HG03442 (cell line): Measurements from ENCODE around the gene PRSS1.
"Not testable (repeated sequence)": the region's sequence is repeated elsewhere in the genome, so short reads cannot be mapped to it uniquely, and the experiment has no call there.

Experiments used
- ATAC-seq: cut with Tn5 transposase; IDR thresholded peaks from one replicate; pipeline ENCODE4 v1.9.1; 2021; ENCODE audit warnings: mild to moderate bottlenecking, moderate library complexity; ENCODE audit not compliant: unreplicated experiment

PRSS1 gene

GRCh38 chr7:142772051-142772450, 22.8 kb downstream of the PRSS1 start:
- no peak for ATAC-seq

- no peak for ATAC-seq
These were observed 23.4 kb downstream of the PRSS1 start for GRCh38 chr7:142772673-142773072.

- ATAC-seq, result no peak
These were observed 24.0 kb downstream of the PRSS1 start for GRCh38 chr7:142773230-142773629.

DNA sequence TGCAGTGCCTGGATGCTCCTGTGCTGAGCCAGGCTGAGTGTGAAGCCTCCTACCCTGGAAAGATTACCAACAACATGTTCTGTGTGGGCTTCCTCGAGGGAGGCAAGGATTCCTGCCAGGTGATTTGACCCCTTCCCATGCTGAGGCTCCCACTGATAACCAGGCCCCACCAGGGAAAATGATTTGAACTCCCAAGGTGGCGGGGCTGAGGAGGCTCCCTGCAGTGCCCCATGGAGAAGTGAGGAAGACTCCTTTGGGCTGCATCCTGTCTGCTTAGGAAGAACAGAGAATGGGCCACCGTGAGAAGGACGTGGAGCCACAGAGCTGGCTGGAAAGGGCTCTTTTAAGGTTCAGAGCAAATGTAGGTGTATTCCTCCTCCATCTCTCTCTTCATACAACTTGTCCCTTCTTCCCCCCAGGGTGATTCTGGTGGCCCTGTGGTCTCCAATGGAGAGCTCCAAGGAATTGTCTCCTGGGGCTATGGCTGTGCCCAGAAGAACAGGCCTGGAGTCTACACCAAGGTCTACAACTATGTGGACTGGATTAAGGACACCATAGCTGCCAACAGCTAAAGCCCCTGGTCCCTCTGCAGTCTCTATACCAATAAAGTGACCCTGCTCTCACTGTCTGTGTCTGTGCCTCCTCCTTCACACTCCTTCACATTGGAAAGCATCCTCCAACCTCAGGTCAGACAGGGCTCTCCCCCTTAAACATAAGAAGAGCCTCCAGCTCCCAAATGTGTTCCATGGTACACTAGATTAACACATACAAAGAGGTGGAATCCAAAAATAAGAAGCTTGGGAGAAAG, 24.9 kb downstream of the PRSS1 start:
- ATAC-seq, result no peak

DNA sequence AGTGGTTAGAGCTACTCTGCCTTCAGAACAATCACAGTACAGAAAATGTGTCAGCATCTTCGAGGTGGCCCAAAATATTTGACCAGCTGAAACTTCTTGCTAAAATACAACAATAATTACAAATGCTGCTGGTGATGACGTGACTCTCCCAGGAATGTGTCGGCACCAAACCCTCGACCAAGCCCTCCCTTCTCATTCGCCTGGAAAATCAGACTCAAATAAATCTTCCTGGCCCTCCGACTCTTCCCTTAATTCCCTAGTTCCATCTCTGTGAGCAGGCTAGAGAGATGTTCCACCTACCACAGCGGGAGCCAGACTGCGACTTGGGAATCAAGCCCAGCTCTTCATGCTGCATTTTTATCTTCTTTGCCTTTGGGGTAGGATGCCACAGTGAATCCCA, 25.6 kb downstream of the PRSS1 start:
- ATAC-seq, result no peak

GRCh38 chr7:142775351-142776115, 26.3 kb downstream of the PRSS1 start:
- ATAC-seq, result not testable (repeated sequence)

DNA sequence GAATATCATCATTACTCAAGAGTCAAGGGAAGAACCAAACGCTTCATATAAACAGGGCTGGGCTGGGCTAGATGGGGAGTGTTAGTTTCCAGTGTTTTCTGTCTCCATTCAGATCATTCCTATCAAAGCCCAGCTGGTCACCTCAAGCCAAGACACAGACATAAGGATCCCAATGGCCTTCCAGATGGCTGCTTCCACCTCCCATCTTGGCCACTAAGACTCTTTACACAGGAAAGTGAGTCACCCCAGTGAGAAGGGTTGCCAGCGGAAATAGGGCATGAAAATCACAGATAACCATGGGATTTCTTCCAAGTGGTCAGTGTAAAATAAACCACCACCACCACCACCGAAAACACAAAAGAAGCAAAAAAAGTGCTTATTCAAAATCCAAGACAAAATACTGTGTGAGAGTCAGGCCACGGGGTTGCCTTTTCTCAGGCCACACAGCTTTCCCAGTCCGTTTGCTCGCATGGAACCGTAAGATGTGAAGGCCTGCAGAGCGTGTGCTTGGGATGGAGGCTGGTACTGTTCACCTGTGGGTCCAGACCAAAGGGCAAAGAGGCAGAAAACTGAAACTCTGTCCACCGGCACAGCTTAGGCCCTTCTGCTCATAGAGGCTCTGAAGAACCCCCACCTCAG, 27.1 kb downstream of the PRSS1 start:
- ATAC-seq, result no peak

GRCh38 chr7:142776845-142777225, 27.6 kb downstream of the PRSS1 start:
- not testable (repeated sequence) for ATAC-seq

DNA sequence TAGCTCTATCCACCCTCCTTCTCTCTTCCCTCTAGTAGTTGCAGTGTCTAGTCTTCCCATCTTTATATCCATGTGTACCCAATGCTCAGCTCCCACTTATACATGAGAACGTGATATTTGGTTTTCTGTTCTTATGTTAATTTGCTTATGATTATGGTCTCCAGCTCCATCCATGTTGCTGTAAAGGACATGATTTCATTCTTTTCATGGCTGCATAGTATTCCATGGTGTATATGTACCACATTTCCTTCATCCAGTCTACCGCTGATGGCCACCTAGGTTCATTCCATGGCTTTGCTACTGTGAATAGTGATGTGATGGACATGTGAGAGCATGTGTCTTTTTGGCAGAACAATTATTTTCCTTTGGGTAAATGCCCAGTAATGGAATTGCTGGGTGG, 28.0 kb downstream of the PRSS1 start:
- no peak for ATAC-seq

GRCh38 chr7:142782922-142783900, 33.9 kb downstream of the PRSS1 start:
- peak; percentile 91 for ATAC-seq

DNA sequence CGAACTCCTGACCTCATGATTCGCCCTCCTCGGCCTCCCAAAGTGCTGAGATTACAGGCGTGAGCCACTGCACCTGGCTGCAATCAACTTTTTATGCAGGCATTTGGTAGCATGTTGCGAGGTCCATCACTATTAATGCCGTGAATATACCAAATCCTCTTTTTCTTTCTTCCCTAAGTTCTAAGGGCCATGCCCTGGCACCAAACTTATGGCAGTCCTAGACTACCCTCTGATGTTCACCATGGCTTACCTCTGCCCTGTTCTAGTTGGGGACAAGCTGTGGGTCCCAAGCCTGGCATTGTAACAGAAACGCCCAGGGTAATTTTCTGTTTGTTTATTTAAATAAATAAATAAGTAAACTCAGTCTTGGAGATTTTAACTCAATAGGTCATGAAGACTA, 34.8 kb downstream of the PRSS1 start:
- ATAC-seq, result no peak

DNA sequence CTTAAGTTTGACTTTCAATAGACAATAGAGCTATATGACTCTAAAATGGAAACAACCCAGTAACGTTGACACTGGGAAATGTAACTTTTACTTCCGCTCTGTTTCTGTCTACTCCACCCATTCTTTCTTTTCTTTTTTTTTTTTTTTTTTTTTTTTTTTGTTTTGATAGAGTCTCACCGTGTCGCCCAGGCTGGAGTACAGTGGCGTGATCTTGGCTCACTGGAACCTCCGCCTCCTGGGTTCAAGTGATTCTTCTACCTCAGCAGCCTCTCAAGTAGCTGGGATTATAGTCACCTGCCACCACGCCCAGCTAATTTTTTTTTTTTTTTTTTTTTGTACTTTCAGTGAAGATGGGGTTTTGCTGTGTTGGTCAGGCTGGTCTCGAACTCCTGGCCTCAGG, 35.4 kb downstream of the PRSS1 start:
- ATAC-seq, result no peak

- ATAC-seq, result no peak
These were observed 36.6 kb downstream of the PRSS1 start for GRCh38 chr7:142785841-142786250.

DNA sequence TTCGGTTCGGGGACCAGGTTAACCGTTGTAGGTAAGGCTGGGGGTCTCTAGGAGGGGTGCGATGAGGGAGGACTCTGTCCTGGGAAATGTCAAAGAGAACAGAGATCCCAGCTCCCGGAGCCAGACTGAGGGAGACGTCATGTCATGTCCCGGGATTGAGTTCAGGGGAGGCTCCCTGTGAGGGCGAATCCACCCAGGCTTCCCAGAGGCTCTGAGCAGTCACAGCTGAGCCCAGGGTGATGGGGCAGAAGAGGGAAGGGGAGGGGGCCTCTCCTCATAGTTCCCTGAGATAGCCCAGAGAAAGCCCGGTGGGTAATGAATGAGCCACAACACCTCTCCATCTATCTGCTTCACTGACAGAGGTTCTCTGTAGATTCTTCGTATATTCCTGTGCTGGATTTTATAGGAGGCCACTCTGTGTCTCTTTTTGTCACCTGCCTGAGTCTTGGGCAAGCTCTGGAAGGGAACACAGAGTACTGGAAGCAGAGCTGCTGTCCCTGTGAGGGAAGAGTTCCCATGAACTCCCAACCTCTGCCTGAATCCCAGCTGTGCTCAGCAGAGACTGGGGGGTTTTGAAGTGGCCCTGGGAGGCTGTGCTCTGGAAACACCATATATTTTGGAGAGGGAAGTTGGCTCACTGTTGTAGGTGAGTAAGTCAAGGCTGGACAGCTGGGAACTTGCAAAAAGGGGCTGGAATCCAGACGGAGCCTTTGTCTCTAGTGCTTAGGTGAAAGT, 37.9 kb downstream of the PRSS1 start:
- ATAC-seq, result no peak

DNA sequence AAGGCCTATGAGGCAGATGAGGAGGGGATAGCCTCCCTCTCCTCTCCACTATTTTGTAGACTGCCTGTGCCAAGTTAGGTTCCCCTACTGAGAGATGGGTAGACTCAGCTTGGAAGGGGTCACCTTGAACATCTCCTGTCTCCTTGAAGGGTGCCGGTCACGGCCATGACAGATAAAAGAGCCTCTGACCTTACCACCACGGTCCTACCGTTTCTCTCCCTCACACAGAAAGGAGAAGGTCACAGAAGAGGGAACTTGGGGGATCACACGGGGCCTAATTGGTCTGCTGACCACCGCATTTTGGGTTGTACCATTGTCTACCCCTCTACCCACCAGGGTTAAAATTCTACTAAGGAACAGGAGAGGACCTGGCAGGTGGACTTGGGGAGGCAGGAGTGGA, 38.5 kb downstream of the PRSS1 start:
- ATAC-seq, result no peak

GRCh38 chr7:142788303-142789289, 39.3 kb downstream of the PRSS1 start:
- no peak for ATAC-seq

GRCh38 chr7:142789441-142789840, 40.2 kb downstream of the PRSS1 start:
- ATAC-seq, result no peak

DNA sequence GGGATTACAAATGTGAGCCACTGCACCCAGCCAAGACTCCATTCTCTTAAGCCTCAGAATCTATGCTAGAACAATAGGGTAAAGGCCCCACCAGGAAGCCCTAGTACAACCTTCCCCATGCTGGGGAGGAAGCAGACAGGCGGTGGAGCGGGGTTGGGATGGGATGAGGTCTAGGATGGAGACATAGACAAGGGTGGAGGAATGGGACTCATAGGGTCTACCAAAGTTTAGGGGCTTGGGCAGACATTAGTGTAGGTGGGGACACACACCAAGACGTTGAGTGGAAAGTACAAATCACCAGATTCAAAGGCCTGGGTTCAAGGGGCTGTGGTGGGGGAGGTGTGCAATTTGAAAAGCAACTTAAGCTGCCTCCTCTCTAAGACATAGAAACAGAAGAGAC, 40.8 kb downstream of the PRSS1 start:
- ATAC-seq, result no peak

- no peak for ATAC-seq
These were observed 41.3 kb downstream of the PRSS1 start for GRCh38 chr7:142790555-142790954.
